NCI-H128 (cell line): Measurements from ENCODE around the gene ABHD11.

Source experiments
- DNase-seq: peaks from one replicate; lab custom pipeline; 2025; ENCODE audit not compliant: unreplicated experiment; lab: John Stamatoyannopoulos, UW

Gene ABHD11

GRCh38 chr7:73702226-73702625 lies 36.4 kb downstream of the ABHD11 start:
- DNase-seq = no peak

GRCh38 chr7:73701357-73701995 lies 37.1 kb downstream of the ABHD11 start:
- DNase-seq = no peak

- no peak for DNase-seq
Measured at GRCh38 chr7:73700581-73701134, 37.9 kb downstream of the ABHD11 start.

GRCh38 chr7:73700069-73700423 lies 38.6 kb downstream of the ABHD11 start:
- DNase-seq = no peak

DNA sequence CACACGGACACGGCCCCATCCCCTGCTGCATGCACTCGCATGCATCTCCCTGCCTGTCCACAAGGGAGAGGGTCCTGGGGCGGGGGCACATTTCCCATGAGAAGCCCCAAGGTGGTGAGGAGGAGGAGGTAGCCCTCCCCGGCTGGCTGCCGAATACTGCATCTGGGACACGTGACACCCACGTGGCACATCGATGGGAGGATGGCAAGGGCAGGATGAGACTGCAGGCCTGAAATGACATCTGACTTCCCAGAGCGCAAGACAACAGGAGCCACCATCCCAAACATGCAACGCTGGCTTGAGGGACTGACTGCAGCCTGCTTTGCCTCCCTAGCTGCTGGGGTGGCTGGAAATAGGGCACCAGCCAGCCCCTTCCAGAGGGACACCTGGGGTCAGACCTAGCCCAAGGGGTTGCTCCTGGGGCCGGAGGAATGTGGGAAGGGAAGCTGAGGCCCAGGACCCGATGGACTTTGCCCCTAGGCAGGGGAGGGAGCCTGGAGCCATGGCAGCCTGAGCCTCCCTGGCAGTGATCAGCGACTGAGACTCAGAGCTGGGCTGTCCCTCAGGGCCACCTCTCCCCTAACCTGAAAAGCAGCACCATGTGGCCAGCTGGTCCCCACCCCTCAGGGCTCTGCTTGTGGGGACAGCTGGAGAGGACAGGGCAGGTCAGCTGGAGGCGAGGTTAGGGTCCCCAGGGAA lies 39.1 kb downstream of the ABHD11 start:
- DNase-seq = no peak

DNA sequence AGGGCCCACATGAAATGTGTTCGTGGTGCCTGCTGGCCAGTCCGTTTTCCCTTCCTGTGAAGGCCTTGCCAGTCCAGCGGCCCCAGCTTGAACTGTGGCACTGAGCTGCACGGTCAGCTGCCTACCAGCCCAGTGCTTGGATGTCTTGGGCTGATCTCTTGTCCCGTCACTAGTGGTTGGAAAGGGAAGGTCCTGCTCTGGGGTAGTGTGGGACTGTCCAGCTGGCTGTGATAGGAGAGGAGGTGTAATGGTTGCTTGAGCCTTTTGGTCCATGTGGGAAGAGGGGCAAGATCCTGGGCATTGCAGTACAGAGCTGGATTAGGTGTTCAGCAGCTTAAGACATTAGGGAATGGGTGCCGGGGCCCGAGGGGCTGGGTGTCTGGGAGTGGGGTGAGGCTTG lies 40.2 kb downstream of the ABHD11 start:
- DNase-seq = no peak

- no peak for DNase-seq
Measured at GRCh38 chr7:73696372-73696771, 42.2 kb downstream of the ABHD11 start.

GRCh38 chr7:73690646-73691045 lies 48.0 kb downstream of the ABHD11 start:
- DNase-seq = no peak

DNA sequence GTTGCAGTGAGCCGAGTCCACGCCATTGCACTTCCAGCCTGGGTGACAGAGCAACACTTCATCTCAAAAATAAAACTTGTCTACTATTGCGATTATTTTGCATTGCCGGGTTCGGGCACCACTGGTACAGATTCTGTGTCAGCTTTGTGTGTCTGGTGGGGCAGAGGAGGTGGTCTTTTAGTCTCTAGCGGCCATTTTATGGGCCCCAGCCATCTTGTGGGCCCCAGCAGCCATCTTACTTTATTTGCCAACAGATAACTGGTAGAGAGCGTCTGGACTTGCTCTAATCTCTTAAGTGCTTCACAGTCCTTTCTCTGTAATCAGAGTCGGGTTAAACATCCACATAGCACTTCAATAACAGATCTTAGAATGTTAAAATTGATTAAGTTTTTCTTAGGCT lies 50.3 kb downstream of the ABHD11 start:
- no peak for DNase-seq
